Measurements from ENCODE around the gene C5orf47.

The C5orf47 gene

GRCh38 chr5:173988554-173989431 lies at the start of gene C5orf47:
Gene C5orf47, plus strand, starts transcription at chr5:173989170. Its CDS starts 94 bp downstream, at chr5:173989264.
- no peak for DNase-seq

- DNase-seq = no peak
These were observed 48.7 kb upstream of the C5orf47 start for GRCh38 chr5:173940269-173940668.

GRCh38 chr5:173941102-173941501 lies 47.9 kb upstream of the C5orf47 start:
- DNase-seq = no peak

- DNase-seq = no peak
These were observed 47.1 kb upstream of the C5orf47 start for GRCh38 chr5:173941758-173942401.

GRCh38 chr5:173944511-173944910 lies 44.5 kb upstream of the C5orf47 start:
- DNase-seq = no peak

GRCh38 chr5:173945160-173945559 lies 43.8 kb upstream of the C5orf47 start:
- no peak for DNase-seq

- DNase-seq = no peak
These were observed 42.6 kb upstream of the C5orf47 start for GRCh38 chr5:173946323-173946722.

GRCh38 chr5:173950829-173951228 lies 38.1 kb upstream of the C5orf47 start:
- DNase-seq = no peak

- DNase-seq = no peak
These were observed 35.4 kb upstream of the C5orf47 start for GRCh38 chr5:173953528-173954090.

- peak; percentile 65 for DNase-seq
These were observed 34.1 kb upstream of the C5orf47 start for GRCh38 chr5:173954671-173955521.

GRCh38 chr5:173960986-173961385 lies 28.0 kb upstream of the C5orf47 start:
- no peak for DNase-seq

- no peak for DNase-seq
These were observed 27.6 kb upstream of the C5orf47 start for GRCh38 chr5:173961418-173961817.

GRCh38 chr5:173962436-173962972 lies 26.5 kb upstream of the C5orf47 start:
- DNase-seq = no peak

- DNase-seq = peak; percentile 56
These were observed 25.7 kb upstream of the C5orf47 start for GRCh38 chr5:173963182-173963838.

- DNase-seq = no peak
These were observed 25.0 kb upstream of the C5orf47 start for GRCh38 chr5:173963867-173964441.

- DNase-seq = no peak
These were observed 24.5 kb upstream of the C5orf47 start for GRCh38 chr5:173964506-173964905.

- DNase-seq = no peak
These were observed 21.7 kb upstream of the C5orf47 start for GRCh38 chr5:173967241-173967640.

GRCh38 chr5:173968154-173968797 lies 20.7 kb upstream of the C5orf47 start:
- DNase-seq = no peak

GRCh38 chr5:173969167-173970049 lies 19.6 kb upstream of the C5orf47 start:
- peak; percentile 21 for DNase-seq
